ENCODE data around the gene PDLIM4. TPM values are rescaled to one million over a fixed set of nuclear protein-coding genes. Genes with fewer than 3 reads are reported as not detected.

PDLIM4 gene
- total and polyA plus RNA-seq, 7 experiments from 2014 or later, result 0.99 TPM; not detected in 6

DNA sequence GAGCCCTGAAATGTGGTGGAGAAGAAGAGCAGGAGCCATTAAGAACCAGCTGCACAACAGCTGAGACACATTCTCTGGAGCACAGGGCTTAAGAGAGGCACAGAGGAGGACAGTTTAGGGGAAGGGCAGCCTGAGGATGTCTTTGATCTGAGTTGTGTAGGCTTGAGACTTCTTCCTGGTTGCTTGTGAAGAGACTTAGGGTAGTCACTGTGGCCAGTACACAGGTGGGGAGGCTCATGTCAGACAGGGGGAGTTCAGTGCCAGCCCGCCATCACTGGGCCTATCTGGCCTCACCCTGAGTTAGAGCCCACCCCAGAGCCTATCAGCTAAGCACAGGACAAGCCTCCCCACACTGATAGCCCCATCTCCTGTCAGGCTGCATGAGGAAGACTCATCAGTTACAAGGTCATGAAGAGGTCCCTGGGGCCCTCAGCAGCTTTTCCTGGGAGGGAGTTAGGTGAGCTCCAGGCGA lies 56.5 kb downstream of the PDLIM4 start:
- POLR2A ChIA-PET, result no interaction called here

DNA sequence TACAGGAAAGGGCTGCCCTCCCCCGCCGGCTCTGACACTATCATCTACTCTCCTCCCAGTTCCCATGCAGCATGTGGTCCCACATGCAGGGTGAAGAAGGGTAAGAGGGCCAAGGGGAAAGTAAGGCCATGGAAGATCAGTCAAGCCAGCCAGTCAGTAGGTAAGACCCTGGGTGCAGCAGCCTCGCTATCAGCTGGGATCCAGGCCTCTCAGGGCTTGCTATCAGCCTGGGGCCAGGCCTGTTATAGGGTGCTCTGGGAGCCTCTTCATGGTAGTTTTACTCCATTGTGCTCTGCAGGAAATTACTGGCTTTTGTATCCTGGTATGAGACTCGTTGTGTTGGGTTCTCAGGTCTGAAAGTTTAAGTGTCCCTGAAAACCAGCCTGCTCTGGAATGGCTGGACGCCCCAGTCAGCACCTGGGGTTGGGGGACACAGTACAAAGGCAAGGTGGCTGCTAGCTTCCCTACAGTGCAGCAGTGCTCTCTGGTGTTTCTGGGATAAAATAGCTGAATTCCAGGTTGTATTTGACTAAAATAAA lies 58.1 kb downstream of the PDLIM4 start:
- no peaks in the 10 kb centered on the region for H3K9me3 ChIP-seq (ENCODE audit: control insufficient read depth in 2 of 3, low read length in 3 of 3)
- H3K4me1 Mint-ChIP-seq, result peaks cover 0 to 2% (median 0%) of the 10 kb centered on the region in 7 donors
- no peak overlapping the region for H3K4me3 ChIP-seq (ENCODE audit: low read length)
- no peaks in the 10 kb centered on the region for H3K27me3 Mint-ChIP-seq
- H3K27ac Mint-ChIP-seq, result no peak overlapping the region
- no peaks in the 10 kb centered on the region for H3K4me1 ChIP-seq (ENCODE audit: control insufficient read depth in 2 of 2, insufficient read depth in 2 of 2, low read length in 2 of 2)
- H3K36me3 Mint-ChIP-seq, result peaks cover 0 to 24% (median 7%) of the 10 kb centered on the region in 5 donors
- no peak overlapping the region for H3K27ac ChIP-seq (ENCODE audit: low read depth, low read length)
- intact Hi-C loops (cut with micrococcal nuclease), result no loop called here
- no peaks in the 10 kb centered on the region for H3K9me3 Mint-ChIP-seq
- DNase-seq (no peak), ATAC-seq (no peak)
- CTCF ChIA-PET, result no interaction called here
- no peak overlapping the region for H3K4me3 Mint-ChIP-seq
- no peaks in the 10 kb centered on the region for H3K27me3 ChIP-seq (ENCODE audit: control insufficient read depth in 2 of 2, insufficient read depth in 2 of 2, low read length in 2 of 2)
- POLR2A ChIA-PET, result no interaction called here
- no peaks in the 10 kb centered on the region for H3K36me3 ChIP-seq (ENCODE audit: control insufficient read depth in 2 of 3, insufficient read depth in 3 of 3, low read length in 3 of 3)

More for the DNA sequence above, 56.5 kb downstream of the PDLIM4 start:
- Mint-ChIP-seq H3K4me1 (peaks cover 0 to 2% (median 0%) of the 10 kb centered on the region in 7 donors), H3K4me3 (no peak overlapping the region), H3K9me3 (no peaks in the 10 kb centered on the region), H3K27ac (no peak overlapping the region), H3K27me3 (no peaks in the 10 kb centered on the region), H3K36me3 (peaks cover 0 to 21% (median 7%) of the 10 kb centered on the region in 5 donors)
- Histone ChIP-seq H3K9me3 (ENCODE audit: control insufficient read depth in 2 of 3, low read length in 3 of 3) (no peaks in the 10 kb centered on the region), H3K4me1 (ENCODE audit: control insufficient read depth in 2 of 2, insufficient read depth in 2 of 2, low read length in 2 of 2) (no peaks in the 10 kb centered on the region), H3K27ac (ENCODE audit: low read depth, low read length) (no peak overlapping the region), H3K36me3 (ENCODE audit: control insufficient read depth in 2 of 3, insufficient read depth in 3 of 3, low read length in 3 of 3) (no peaks in the 10 kb centered on the region), H3K4me3 (ENCODE audit: low read length) (no peak overlapping the region), H3K27me3 (ENCODE audit: control insufficient read depth in 2 of 2, insufficient read depth in 2 of 2, low read length in 2 of 2) (no peaks in the 10 kb centered on the region)
- DNase-seq (no peak), ATAC-seq (no peak)
- intact Hi-C loops (cut with micrococcal nuclease), result no loop called here
- CTCF ChIA-PET, result no interaction called here

DNA sequence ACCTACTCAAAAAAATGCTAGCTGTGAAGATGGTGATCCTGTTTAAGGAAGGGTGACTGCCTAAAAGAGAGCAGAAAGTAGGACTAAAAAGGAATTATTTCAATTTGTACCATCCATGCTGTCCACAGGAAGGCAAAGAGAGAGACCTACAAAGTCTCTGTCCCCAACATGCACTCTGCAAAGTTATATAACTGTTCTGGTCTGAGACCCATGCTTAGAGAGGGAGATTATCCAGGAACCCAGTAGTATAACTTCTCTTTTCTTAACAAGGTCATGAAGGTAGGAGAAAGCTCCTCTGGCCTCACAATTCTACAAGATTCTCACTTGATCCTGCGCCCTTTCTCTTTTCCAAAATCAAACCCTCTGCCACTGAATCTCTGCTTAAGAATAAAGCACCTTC lies 62.5 kb downstream of the PDLIM4 start:
- Mint-ChIP-seq H3K27me3 (no peaks in the 10 kb centered on the region), H3K4me1 (peaks cover 0 to 2% (median 0%) of the 10 kb centered on the region in 7 donors), H3K36me3 (peaks cover 0 to 37% (median 9%) of the 10 kb centered on the region in 5 donors), H3K27ac (no peak overlapping the region), H3K9me3 (no peaks in the 10 kb centered on the region), H3K4me3 (no peak overlapping the region)
- ChIA-PET POLR2A (interaction anchor here (0.6 kb wide), 1 partner anchor 1132 kb away, joined by 3 read pairs; no protein-coding TSS in a partner anchor), CTCF (no interaction called here)
- H3K9me3 ChIP-seq (ENCODE audit: control insufficient read depth in 2 of 3, low read length in 3 of 3), result no peaks in the 10 kb centered on the region
- DNase-seq (no peak), ATAC-seq (no peak)
- H3K27me3 ChIP-seq (ENCODE audit: control insufficient read depth in 2 of 2, insufficient read depth in 2 of 2, low read length in 2 of 2), result no peaks in the 10 kb centered on the region
- no peak overlapping the region for H3K4me3 ChIP-seq (ENCODE audit: low read length)
- H3K4me1 ChIP-seq (ENCODE audit: control insufficient read depth in 2 of 2, insufficient read depth in 2 of 2, low read length in 2 of 2), result no peaks in the 10 kb centered on the region
- H3K36me3 ChIP-seq (ENCODE audit: control insufficient read depth in 2 of 3, insufficient read depth in 3 of 3, low read length in 3 of 3), result no peaks in the 10 kb centered on the region
- intact Hi-C loops (cut with micrococcal nuclease), result no loop called here
- H3K27ac ChIP-seq (ENCODE audit: low read depth, low read length), result no peak overlapping the region

DNA sequence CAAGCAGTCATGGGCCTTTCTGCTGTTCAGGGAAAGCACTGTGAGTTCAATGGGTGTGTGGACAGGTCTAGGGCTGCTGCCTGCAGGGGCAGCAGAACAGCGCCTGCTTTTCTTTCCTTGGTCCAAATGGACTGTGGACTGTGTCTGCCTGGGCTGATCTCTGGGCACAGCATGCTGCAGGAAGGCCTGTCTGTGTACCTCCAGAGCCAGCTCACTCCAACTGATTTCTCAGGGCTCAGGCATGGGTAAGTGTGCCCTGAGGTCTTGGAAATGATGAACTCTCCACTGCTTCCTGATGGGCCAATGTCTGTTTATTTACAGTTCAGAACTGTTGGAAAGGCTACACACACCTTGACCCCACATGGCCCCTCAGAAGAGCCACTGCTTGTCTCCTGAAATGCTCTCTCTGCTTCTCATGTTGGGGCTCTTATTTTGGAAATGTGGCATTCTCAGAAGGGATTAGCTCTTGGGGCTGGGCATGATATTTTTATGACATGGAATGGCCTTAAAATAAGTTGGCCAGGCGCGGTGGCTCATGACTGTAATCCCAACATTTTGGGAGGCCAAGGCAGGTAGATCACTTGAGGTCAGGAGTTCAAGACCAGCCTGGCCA lies 63.7 kb downstream of the PDLIM4 start:
- no peak overlapping the region for H3K4me3 ChIP-seq (ENCODE audit: low read length)
- H3K4me1 Mint-ChIP-seq, result peaks cover 0 to 2% (median 0%) of the 10 kb centered on the region in 7 donors
- no peak for ATAC-seq
- no peaks in the 10 kb centered on the region for H3K27me3 Mint-ChIP-seq
- intact Hi-C loops (cut with micrococcal nuclease), result no loop called here
- H3K9me3 Mint-ChIP-seq, result no peaks in the 10 kb centered on the region
- H3K27ac ChIP-seq (ENCODE audit: low read depth, low read length), result no peak overlapping the region
- H3K4me3 Mint-ChIP-seq, result no peak overlapping the region
- H3K27me3 ChIP-seq (ENCODE audit: control insufficient read depth in 2 of 2, insufficient read depth in 2 of 2, low read length in 2 of 2), result no peaks in the 10 kb centered on the region
- H3K27ac Mint-ChIP-seq, result no peak overlapping the region
- no peaks in the 10 kb centered on the region for H3K4me1 ChIP-seq (ENCODE audit: control insufficient read depth in 2 of 2, insufficient read depth in 2 of 2, low read length in 2 of 2)
- ChIA-PET CTCF (no interaction called here), POLR2A (no interaction called here)
- no peaks in the 10 kb centered on the region for H3K36me3 ChIP-seq (ENCODE audit: control insufficient read depth in 2 of 3, insufficient read depth in 3 of 3, low read length in 3 of 3)
- peaks cover 0 to 37% (median 9%) of the 10 kb centered on the region in 5 donors for H3K36me3 Mint-ChIP-seq
- DNase-seq, result no peak
- H3K9me3 ChIP-seq (ENCODE audit: control insufficient read depth in 2 of 3, low read length in 3 of 3), result no peaks in the 10 kb centered on the region

DNA sequence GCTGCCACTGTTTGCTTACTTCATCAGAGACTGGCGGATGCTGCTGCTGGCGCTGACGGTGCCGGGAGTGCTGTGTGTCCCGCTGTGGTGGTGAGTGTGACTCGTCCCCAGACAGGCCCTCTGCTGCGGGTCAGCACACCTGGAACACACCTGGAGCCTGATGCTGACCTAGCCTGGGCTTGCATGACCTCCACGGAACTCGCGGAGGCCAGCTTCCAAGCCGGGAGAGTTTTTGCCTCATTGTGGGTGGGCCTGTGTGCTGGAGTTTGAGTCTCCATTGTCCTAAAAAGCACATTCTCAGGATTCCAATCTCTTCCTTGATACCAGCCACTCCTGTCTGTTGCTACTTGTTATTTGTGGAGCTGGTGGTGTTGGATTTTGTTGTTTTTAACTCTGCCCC lies 64.8 kb downstream of the PDLIM4 start:
- DNase-seq (no peak), ATAC-seq (no peak)
- H3K4me1 ChIP-seq (ENCODE audit: control insufficient read depth in 2 of 2, insufficient read depth in 2 of 2, low read length in 2 of 2), result no peaks in the 10 kb centered on the region
- CTCF ChIA-PET, result no interaction called here
- H3K4me3 ChIP-seq (ENCODE audit: low read length), result no peak overlapping the region
- Mint-ChIP-seq H3K4me3 (no peak overlapping the region), H3K4me1 (no peaks in the 10 kb centered on the region), H3K9me3 (no peaks in the 10 kb centered on the region), H3K27me3 (no peaks in the 10 kb centered on the region), H3K27ac (no peak overlapping the region), H3K36me3 (peaks cover 0 to 29% (median 9%) of the 10 kb centered on the region in 5 donors)
- no peaks in the 10 kb centered on the region for H3K9me3 ChIP-seq (ENCODE audit: control insufficient read depth in 2 of 3, low read length in 3 of 3)
- H3K36me3 ChIP-seq (ENCODE audit: control insufficient read depth in 2 of 3, insufficient read depth in 3 of 3, low read length in 3 of 3), result no peaks in the 10 kb centered on the region
- intact Hi-C loops (cut with micrococcal nuclease), result no loop called here
- POLR2A ChIA-PET, result no interaction called here
- no peaks in the 10 kb centered on the region for H3K27me3 ChIP-seq (ENCODE audit: control insufficient read depth in 2 of 2, insufficient read depth in 2 of 2, low read length in 2 of 2)
- H3K27ac ChIP-seq (ENCODE audit: low read depth, low read length), result no peak overlapping the region

Small RNA genes lying within 50 kb of the gene (microRNA-seq; reads per million reads assigned to microRNA genes)
- not detected for gene MIR6830 (ENCODE audit: borderline microRNAs expressed)

Other genes with a start within 250 kb of the PDLIM4 start
- gene ACSL6, start 246.0 kb upstream of the PDLIM4 start, total RNA-seq, result 10 to 100 TPM; 21.0 to 42.8 (median 22.6) TPM
- gene ACSL6, start 246.0 kb upstream of the PDLIM4 start, polyA plus RNA-seq, result 10 to 100 TPM; 13.6 to 17.3 TPM
- gene IL3, start 197.0 kb upstream of the PDLIM4 start, total RNA-seq, result 1 to 10 TPM in 1 of 5 experiments, not detected in 4; 1.3 TPM
- gene IL3, start 197.0 kb upstream of the PDLIM4 start, polyA plus RNA-seq, result not detected
- 100 to 1,000 TPM in 1 of 5 experiments, not detected in 4; 111 TPM for gene CSF2, start 183.9 kb upstream of the PDLIM4 start, total RNA-seq
- gene CSF2, start 183.9 kb upstream of the PDLIM4 start, polyA plus RNA-seq, result not detected
- gene P4HA2, start 29.8 kb upstream of the PDLIM4 start, total RNA-seq, result 10 to 100 TPM in 1 of 5 experiments, 1 to 10 TPM in 1, under 1 TPM in 2, not detected in 1; 0.30 to 23.9 (median 0.99) TPM
- gene P4HA2, start 29.8 kb upstream of the PDLIM4 start, polyA plus RNA-seq, result not detected
- 1 to 10 TPM in 2 of 5 experiments, under 1 TPM in 1, not detected in 2; 0.29 to 7.5 (median 1.1) TPM for gene SLC22A4, start 36.7 kb downstream of the PDLIM4 start, total RNA-seq
- gene SLC22A4, start 36.7 kb downstream of the PDLIM4 start, polyA plus RNA-seq, result not detected
- 10 to 100 TPM in 1 of 5 experiments, 1 to 10 TPM in 4; 6.8 to 10.8 (median 8.0) TPM for gene SLC22A5, start 112.0 kb downstream of the PDLIM4 start, total RNA-seq
- gene SLC22A5, start 112.0 kb downstream of the PDLIM4 start, polyA plus RNA-seq, result 1 to 10 TPM; 1.8 to 3.6 TPM
- 100 to 1,000 TPM; 118 to 632 (median 549) TPM for gene IRF1, start 233.1 kb downstream of the PDLIM4 start, total RNA-seq
- gene IRF1, start 233.1 kb downstream of the PDLIM4 start, polyA plus RNA-seq, result 100 to 1,000 TPM; 148 to 174 TPM